HG03095 (cell line): ENCODE results near the gene SCFD1.
"Not testable (repeated sequence)": the region's sequence is repeated elsewhere in the genome, so short reads cannot be mapped to it uniquely, and the experiment has no call there.

Experiments used
- ATAC-seq: cut with Tn5 transposase; IDR thresholded peaks from one replicate; pipeline ENCODE4 v1.9.1; 2021; ENCODE audit warnings: moderate library complexity; ENCODE audit not compliant: unreplicated experiment

SCFD1 gene

DNA sequence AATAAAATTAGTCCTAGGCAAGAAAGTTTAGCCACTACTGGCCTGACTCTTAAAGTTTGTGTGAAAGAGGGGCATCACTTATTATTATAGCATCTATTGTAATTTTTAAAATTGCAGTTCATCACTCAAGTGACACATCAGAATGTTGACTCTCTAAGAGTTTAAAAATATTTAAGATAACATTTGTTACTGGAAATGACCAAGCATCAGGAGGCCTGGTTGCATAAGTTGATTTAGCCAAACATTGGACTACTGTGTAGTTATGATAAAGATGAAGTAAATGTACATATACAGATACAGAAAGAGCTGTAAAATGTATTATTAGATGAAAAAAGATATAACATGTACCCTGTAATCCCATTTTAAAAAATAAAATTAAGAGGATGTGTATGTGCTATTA, 47.5 kb downstream of the SCFD1 start:
- ATAC-seq = no peak

DNA sequence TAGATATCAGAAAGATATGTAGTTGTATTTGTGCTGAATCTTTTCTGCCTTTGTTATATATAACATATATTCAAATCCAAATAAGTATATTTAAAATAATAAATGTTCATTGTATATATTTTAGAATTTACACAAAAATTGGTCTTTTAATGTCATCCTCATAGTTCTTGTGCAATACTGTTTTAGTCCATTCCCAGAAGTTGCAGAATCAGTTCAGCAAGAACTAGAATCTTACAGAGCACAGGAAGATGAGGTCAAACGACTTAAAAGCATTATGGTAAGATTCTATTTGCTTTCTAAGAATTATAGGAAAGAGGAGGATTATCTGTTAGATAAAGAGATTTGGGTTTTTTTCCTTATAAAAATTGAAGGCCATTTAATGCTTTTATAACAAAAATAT, 51.0 kb downstream of the SCFD1 start:
- no peak for ATAC-seq

DNA sequence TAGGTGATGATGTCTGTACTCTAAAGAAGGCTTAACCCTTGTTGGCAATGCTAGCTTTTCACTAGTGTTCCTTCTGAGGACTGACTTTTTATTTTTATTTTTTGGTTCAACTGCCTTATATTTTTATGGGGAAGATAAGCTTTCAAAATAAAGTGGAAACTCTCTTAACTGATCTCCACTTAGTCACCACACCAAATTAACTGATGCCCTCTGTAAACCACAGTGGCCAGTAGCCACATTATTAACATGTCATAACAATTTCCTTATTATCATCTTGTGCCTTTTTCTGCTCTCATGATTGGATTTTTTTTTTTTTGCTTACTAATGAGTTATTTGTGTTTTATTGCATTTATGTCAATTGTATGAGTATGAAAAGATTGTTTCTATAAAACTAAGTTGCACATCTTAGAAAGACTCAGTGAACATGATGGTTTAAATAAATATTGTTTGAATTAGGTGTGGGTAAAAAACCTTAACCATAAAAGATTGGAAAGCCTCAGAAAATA, 56.9 kb downstream of the SCFD1 start:
- ATAC-seq = no peak

- ATAC-seq = no peak
Measured at GRCh38 chr14:30680036-30680435, 57.9 kb downstream of the SCFD1 start.

DNA sequence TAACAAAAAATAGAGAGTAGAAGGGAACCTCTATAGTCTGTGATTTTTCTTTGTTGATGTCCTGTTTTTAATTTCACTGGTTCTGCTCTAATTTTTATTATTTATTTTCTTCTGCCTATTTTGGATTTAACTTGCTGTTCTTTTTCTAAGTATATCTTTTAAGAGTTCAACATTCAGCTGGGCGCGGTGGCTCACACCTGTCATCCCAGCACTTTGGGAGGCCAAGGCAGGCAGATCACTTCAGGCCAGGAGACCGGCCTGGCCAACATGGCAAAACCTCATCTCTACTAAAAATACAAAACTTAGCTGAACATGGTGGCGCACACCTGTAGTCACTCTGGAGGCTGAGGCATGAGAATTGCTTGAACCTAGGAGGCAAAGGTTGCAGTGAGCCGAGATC, 58.7 kb downstream of the SCFD1 start:
- not testable (repeated sequence) for ATAC-seq

- ATAC-seq = no peak
Measured at GRCh38 chr14:30681752-30682355, 59.7 kb downstream of the SCFD1 start.

DNA sequence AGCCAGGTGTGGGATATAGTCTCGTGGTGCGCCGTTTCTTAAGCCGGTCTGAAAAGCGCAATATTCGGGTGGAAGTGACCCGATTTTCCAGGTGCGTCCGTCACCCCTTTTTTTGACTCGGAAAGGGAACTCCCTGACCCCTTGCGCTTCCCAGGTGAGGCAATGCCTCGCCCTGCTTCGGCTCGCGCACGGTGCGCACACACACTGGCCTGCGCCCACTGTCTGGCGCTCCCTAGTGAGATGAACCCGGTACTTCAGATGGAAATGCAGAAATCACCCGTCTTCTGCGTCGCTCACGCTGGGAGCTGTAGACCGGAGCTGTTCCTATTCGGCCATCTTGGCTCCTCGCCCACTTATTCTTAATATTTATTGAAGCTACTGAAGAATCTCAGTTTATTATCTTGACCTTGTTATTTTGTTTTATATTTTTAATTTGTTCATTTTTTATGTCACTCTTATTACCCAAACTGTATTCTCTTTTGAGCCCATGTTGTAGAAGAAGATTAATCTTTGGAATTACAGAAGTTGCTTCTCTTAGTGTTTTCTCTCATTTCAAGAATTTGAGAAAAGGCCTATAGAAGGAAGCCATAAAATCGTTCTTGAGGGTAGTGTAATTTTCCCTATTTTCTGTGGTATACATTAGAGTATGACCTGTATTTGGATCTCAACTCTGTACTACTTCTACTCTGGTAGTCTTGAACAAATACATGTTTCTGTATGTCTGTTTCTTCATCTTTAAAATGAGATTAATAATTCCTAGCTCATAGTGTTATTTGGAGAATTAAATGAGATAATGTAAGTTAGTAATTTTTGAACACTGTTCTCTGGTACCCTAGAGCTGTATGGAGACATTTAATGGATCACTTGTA, 68.6 kb downstream of the SCFD1 start:
- not testable (repeated sequence) for ATAC-seq

DNA sequence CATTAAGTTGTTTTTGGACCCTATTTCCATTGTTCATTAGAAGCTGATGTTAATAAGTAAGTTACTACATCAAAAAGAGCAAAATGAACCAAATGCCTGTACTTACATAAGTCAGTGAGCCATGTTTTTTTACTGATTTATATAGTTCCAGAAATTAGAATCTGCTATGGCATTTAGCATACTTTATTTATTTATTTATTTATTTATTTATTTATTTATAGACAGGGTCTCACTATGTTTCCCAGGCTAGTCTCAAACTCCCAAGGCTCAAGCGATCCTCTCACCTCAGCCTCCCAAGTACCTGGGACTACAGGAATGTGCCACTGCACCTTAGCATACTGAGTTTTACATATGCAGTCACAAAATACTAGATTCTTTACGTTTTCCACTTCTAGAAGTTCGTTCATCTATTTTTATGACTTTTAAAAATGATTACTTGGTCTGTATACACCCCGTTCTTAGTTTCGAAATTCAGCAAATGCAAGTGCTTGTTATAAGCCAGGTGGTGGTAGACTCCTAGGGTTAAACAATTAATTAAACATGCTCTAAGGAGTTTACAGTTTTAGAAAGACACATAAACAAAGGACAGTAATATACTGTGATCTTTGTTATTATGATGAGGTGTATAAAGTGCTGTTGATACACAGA, 69.8 kb downstream of the SCFD1 start:
- ATAC-seq = no peak

GRCh38 chr14:30692669-30693068, 70.5 kb downstream of the SCFD1 start:
- ATAC-seq = no peak

DNA sequence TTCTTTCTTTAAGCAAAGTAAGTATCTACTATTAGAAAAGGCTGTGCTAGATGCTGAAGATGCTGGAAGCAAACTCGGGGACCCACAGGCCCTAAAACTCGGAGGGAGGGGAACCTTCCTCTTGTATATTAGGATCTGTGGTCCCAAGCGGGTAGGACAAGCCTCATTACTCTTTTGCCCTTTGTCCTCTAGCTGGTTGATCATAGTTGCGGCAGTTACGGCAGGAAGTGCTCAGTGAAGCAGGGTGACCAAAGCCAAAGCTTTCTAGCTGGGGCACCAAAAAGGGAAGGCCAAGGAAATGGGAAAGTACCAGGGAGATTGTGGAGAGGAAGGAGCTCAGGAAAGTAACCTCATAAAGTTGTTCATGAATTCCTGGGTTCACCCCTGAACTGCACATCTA, 76.3 kb downstream of the SCFD1 start:
- ATAC-seq = no peak

- ATAC-seq = no peak
Measured at GRCh38 chr14:30706704-30707103, 84.6 kb downstream of the SCFD1 start.

DNA sequence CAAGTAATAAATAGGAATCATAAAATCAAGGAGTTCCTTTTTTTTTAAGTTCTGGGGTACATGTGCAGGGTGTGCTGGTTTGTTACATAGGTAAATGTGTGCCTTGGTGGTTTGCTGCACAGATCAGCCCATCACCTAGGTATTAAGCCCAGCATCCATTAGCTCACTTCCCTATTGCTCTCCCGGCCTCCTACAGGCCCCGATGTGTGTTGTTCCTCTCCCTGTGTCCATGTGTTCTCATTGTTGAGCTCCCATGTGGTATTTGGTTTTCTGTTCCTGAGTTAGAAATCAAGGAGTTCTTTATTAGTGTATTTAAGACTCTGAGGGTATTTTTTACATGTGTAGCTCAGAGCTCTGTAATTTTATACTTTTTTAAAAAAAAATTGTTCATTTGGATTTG, 86.0 kb downstream of the SCFD1 start:
- ATAC-seq = no peak

DNA sequence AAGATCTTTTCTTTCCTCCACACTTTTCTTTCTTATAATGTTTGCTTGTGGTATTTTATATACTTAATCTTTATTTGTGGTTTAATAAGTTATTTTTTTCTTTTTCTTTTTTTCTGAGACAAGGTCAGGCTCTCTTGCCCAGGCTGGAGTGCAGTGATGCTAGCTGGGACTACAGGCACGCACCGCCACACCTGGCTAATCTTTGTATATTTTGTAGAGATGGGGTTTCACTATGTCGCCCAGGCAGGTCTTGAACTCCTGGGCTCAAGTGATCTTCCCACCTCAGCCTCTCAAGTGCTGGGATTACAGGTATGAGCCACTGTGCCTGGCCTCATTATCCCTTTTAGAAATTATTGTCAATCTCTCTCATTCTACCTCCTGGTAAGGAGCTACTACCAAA, 87.1 kb downstream of the SCFD1 start:
- no peak for ATAC-seq

DNA sequence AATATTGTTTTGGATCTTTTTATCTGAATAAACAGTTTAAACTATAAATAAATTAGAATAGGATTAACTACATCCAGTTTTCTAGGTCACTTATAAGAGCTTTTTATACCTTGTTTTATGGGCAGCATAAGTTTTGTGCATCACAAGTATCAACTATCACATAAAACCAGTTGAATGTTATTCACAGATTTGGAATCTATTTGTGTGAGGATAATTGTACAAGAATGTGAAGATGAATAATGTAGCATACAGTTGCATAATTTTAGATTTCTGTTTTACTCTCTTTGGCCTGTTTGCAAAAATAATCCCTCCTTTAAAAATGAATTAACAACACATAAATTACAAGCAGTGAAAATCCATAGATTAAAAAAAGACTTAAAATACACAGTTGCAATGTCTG, 88.8 kb downstream of the SCFD1 start:
- no peak for ATAC-seq

DNA sequence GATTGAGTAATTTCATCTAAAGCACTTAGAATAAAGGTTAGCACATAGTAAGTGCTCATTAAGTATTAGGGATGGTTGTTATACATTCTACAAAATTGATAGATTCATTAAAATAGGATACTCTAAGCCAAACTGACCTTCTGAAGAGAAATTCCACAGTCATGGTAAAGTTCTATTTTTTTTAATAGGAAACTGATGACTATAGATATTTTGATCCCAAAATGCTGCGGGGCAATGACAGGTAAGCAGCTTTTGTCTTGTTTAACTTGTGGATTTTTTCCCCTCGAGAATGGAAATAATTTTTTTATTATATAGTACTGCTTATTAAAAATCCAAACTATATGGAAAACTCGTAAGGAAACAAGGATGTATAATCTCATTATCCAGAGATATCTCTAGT, 97.0 kb downstream of the SCFD1 start:
- ATAC-seq = no peak

DNA sequence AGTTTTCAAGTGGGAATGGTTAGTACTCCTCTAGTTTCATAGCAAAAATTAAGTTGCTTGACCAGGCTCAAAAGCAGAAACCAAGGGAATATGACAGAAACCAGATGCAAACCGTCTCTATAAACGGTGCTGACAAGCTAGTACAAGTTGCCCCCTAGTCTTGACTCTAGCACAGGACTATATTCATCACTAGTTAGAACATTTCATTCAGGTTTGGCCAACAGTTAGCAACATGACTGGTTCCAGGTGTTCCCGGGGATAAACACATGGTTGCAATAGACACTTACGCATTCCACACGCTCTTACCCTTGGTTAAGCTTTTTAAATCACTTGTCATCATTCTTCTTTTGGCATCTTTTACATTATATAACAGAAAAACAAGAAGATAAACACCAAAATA, 103.6 kb downstream of the SCFD1 start:
- ATAC-seq = no peak

DNA sequence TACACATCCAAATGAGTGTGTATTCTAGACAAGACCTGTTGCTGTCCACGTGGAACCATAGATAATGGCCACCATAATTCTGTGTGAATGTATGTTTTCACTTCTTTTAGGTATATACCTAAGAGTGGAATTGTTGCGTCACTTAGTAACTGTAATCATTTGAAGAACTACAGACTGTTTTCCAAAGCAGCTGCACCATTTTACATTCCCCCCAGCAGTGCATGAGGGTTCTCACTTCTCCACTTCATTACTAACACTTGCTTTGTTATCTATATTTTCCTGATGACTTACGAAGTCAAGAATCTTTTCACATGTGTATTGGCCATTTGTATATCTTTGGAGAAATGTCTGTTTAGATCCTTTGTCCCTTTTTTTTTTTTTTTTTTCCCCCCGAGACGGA, 106.4 kb downstream of the SCFD1 start:
- no peak for ATAC-seq

GRCh38 chr14:30737916-30738315, 115.8 kb downstream of the SCFD1 start:
- no peak for ATAC-seq

GRCh38 chr14:30738978-30739377, 116.9 kb downstream of the SCFD1 start:
- no peak for ATAC-seq

- ATAC-seq = no peak
Measured at GRCh38 chr14:30748343-30748742, 126.2 kb downstream of the SCFD1 start.

- no peak for ATAC-seq
Measured at GRCh38 chr14:30751646-30752416, 129.7 kb downstream of the SCFD1 start.
